Measurements from ENCODE around the gene HECTD2. TPM values are rescaled to one million over a fixed set of nuclear protein-coding genes. Genes with fewer than 3 reads are reported as not detected.

HECTD2 gene
- total and polyA plus RNA-seq, 2 of the 8 experiments (the other 6 are each of a cell fraction or from before 2014, with no cell fraction given), result 5.7 to 11.9 TPM

- no peak overlapping the region for H2BK120ac ChIP-seq (replicated peaks; ENCODE audit: low read depth, low read length)
- H2BK12ac ChIP-seq (ENCODE audit: low read depth, low read length), result no peak overlapping the region
- no peak overlapping the region for H3K18ac ChIP-seq (ENCODE audit: extremely low read depth, low read length)
- H4K8ac ChIP-seq (ENCODE audit: extremely low read depth, insufficient read depth, low read length), result no peak overlapping the region; the same call in 1 of the 2 replicates
- 92% methylated on average over 4 of the region's 4 CpGs; no CpG with 5 or more reads in 1 of the 2 experiments for WGBS, 2 experiments (ENCODE audit: extremely low coverage in 1 of 2, insufficient coverage in 1 of 2, insufficient read length in 1 of 2, insufficient replicate concordance in 2 of 2, low coverage in 1 of 2, low lambda C conversion rate in 2 of 2, missing lambda C conversion rate in 1 of 2)
- no peaks in the 10 kb centered on the region; a peak in 1 of 7 replicates for H3K4me1 ChIP-seq (replicated peaks in 1 of 4; ENCODE audit: control insufficient read depth in 3 of 4, insufficient read depth in 4 of 4, low read length in 3 of 4)
- no peak for FAIRE-seq
- H3K4me2 ChIP-seq (ENCODE audit: insufficient read depth in 1 of 2, low read depth in 2 of 2, low read length in 2 of 2), result no peak overlapping the region
- H2BK15ac ChIP-seq (ENCODE audit: low read length), result no peak overlapping the region
- POLR2A ChIA-PET (ENCODE audit: partially characterized antibody), result no interaction called here
- no peaks in the 10 kb centered on the region for H3K79me1 ChIP-seq (ENCODE audit: low read depth, low read length)
- no peak overlapping the region for H3K4me3 ChIP-seq (ENCODE audit: extremely low read depth in 1 of 4, insufficient read depth in 2 of 4, low read depth in 3 of 4, low read length in 4 of 4)
- CTCF ChIA-PET (ENCODE audit: partially characterized antibody), result no interaction called here
- no peak overlapping the region for H3K14ac ChIP-seq (ENCODE audit: insufficient read length)
- H2AK5ac ChIP-seq (ENCODE audit: low read depth, low read length), result no peak overlapping the region
- H3K9ac ChIP-seq (replicated peaks in 1 of 4; ENCODE audit: extremely low read depth in 1 of 4, low read depth in 3 of 4, low read length in 3 of 4), result no peak overlapping the region
- no peak overlapping the region for H4K91ac ChIP-seq (replicated peaks; ENCODE audit: insufficient read length, low read length)
- H3K9me3 ChIP-seq (ENCODE audit: insufficient read depth in 2 of 2, low read depth in 1 of 2, low read length in 1 of 2), result peaks cover 9 to 14% of the 10 kb centered on the region in 2 experiments; a peak in 3 of 4 replicates
- H4K5ac ChIP-seq (ENCODE audit: insufficient read length, low read depth, low read length), result no peak overlapping the region
- H2BK5ac ChIP-seq (ENCODE audit: low read depth, low read length), result no peak overlapping the region
- H3K4ac ChIP-seq (replicated peaks; ENCODE audit: insufficient read length, low read depth, low read length), result no peak overlapping the region
- no peak for DNase-seq (ENCODE audit: low read depth in 1 of 2, low spot score in 2 of 2)
- peaks cover 0 to 9% (median 4%) of the 10 kb centered on the region in 4 experiments; a peak in 3 of 8 replicates for H3K36me3 ChIP-seq (ENCODE audit: control insufficient read depth in 2 of 4, insufficient read depth in 4 of 4, low read length in 3 of 4)
- H3K23ac ChIP-seq (ENCODE audit: insufficient read length), result no peak overlapping the region
- H3K27me3 ChIP-seq (replicated peaks in 1 of 4; ENCODE audit: control insufficient read depth in 3 of 4, extremely low read depth in 1 of 4, insufficient read depth in 3 of 4, low read length in 3 of 4), result no peaks in the 10 kb centered on the region
- no peak overlapping the region for H3K27ac ChIP-seq (ENCODE audit: low read depth, low read length)
- H3K23me2 ChIP-seq (ENCODE audit: low read depth, low read length), result no peaks in the 10 kb centered on the region
- peaks cover 0 to 1% of the 10 kb centered on the region in 2 experiments for H4K20me1 ChIP-seq (replicated peaks in 1 of 2; ENCODE audit: control insufficient read depth in 1 of 2, insufficient read depth in 2 of 2, low read length in 2 of 2)
- no peak overlapping the region for H2BK20ac ChIP-seq (ENCODE audit: low read length)
- H3K56ac ChIP-seq (replicated peaks; ENCODE audit: insufficient read length, low read depth, low read length), result no peak overlapping the region
- no peak overlapping the region for H2AFZ ChIP-seq (ENCODE audit: low read length)
- H3K79me2 ChIP-seq (ENCODE audit: control insufficient read depth in 1 of 2, insufficient read depth in 2 of 2, low read length in 2 of 2), result no peaks in the 10 kb centered on the region
Observed at GRCh38 chr10:91467114-91467513, 57.0 kb downstream of the HECTD2 start.

Measured in H1 (cell line).